ENCODE data around the gene COA1.
"Not testable (repeated sequence)": the region's sequence is repeated elsewhere in the genome, so short reads cannot be mapped to it uniquely, and the experiment has no call there.

The COA1 gene

DNA sequence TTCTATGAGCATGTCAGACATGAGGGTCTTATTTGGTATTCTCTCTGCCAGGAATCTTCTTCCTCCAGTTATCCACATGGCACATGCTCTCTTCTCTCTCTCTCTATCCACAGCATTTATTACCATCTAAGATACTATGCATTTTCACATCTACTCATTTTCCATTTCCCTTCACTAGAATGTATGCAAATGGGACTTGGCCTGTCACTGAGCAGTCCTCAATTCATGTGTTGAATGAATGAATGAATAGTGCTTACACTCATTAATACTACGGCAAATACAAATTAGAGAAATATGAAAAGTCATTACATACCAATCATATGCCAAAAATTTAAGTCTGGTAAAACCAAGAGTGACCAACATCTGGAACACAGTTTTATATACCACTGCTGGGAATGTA, 34.0 kb downstream of the COA1 start:
- DNase-seq (no peak), ATAC-seq (no peak)

GRCh38 chr7:43694399-43694748, 34.9 kb downstream of the COA1 start:
- Mint-ChIP-seq H3K27me3 (no peaks in the 10 kb centered on the region), H3K9me3 (no peaks in the 10 kb centered on the region), H3K4me3 (no peak overlapping the region), H3K36me3 (ENCODE audit: low read depth) (peaks cover 2% of the 10 kb centered on the region), H3K27ac (no peak overlapping the region), H3K4me1 (peaks cover 40% of the 10 kb centered on the region)
- DNase-seq (no peak), ATAC-seq (no peak)

More for the DNA sequence above, 34.0 kb downstream of the COA1 start:
- Mint-ChIP-seq H3K27ac (no peak overlapping the region), H3K27me3 (no peaks in the 10 kb centered on the region), H3K36me3 (ENCODE audit: low read depth) (peaks cover 2% of the 10 kb centered on the region), H3K9me3 (no peaks in the 10 kb centered on the region), H3K4me3 (no peak overlapping the region), H3K4me1 (peaks cover 43% of the 10 kb centered on the region)

GRCh38 chr7:43693687-43694398, 35.5 kb downstream of the COA1 start:
- DNase-seq: no peak
- Mint-ChIP-seq H3K36me3 (ENCODE audit: low read depth) (peaks cover 4% of the 10 kb centered on the region), H3K9me3 (no peaks in the 10 kb centered on the region), H3K4me3 (no peak overlapping the region), H3K4me1 (peaks cover 41% of the 10 kb centered on the region), H3K27me3 (no peaks in the 10 kb centered on the region), H3K27ac (no peak overlapping the region)
- ATAC-seq: no peak

GRCh38 chr7:43692582-43693373, 36.5 kb downstream of the COA1 start:
- Mint-ChIP-seq H3K4me3 (no peak overlapping the region), H3K36me3 (ENCODE audit: low read depth) (peaks cover 13% of the 10 kb centered on the region), H3K4me1 (peaks cover 39% of the 10 kb centered on the region), H3K27ac (no peak overlapping the region), H3K9me3 (peaks cover 7% of the 10 kb centered on the region), H3K27me3 (no peaks in the 10 kb centered on the region)
- DNase-seq (no peak), ATAC-seq (no peak)

GRCh38 chr7:43691611-43692010, 37.7 kb downstream of the COA1 start:
- Mint-ChIP-seq H3K27me3 (no peaks in the 10 kb centered on the region), H3K4me3 (no peak overlapping the region), H3K4me1 (peaks cover 39% of the 10 kb centered on the region), H3K27ac (no peak overlapping the region), H3K36me3 (ENCODE audit: low read depth) (peaks cover 19% of the 10 kb centered on the region), H3K9me3 (peaks cover 13% of the 10 kb centered on the region)
- ATAC-seq (no peak), DNase-seq (no peak)

GRCh38 chr7:43689115-43689514, 40.2 kb downstream of the COA1 start:
- ATAC-seq (no peak), DNase-seq (no peak)
- H3K27me3 Mint-ChIP-seq: no peaks in the 10 kb centered on the region
- H3K4me1 Mint-ChIP-seq: peaks cover 49% of the 10 kb centered on the region
- H3K9me3 Mint-ChIP-seq: peaks cover 13% of the 10 kb centered on the region
- H3K27ac Mint-ChIP-seq: no peak overlapping the region
- H3K4me3 Mint-ChIP-seq: no peak overlapping the region
- H3K36me3 Mint-ChIP-seq (ENCODE audit: low read depth): peaks cover 24% of the 10 kb centered on the region

DNA sequence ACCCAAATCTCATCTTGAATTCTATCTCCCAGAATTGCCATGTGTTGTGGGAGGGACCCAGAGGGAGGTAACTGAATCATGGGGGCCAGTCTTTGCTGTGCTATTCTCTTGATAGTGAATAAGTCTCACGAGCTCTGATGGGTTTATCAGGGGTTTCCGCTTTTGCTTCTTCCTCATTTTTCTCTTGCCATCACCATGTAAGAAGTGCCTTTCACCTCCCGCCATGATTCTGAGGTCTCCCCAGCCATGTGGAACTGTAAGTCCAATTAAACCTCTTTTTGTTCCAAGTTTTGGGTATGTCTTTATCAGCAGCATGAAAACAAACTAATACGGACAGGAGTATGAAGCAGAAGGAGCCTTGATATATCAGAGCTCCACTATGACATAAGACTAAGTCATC, 41.5 kb downstream of the COA1 start:
- H3K27ac Mint-ChIP-seq: not testable (repeated sequence)
- H3K4me1 Mint-ChIP-seq: peaks cover 60% of the 10 kb centered on the region
- H3K36me3 Mint-ChIP-seq (ENCODE audit: low read depth): peaks cover 24% of the 10 kb centered on the region

GRCh38 chr7:43686991-43687390, 42.3 kb downstream of the COA1 start:
- Mint-ChIP-seq H3K4me1 (peaks cover 63% of the 10 kb centered on the region), H3K27ac (no peak overlapping the region)
- no peak for DNase-seq

More for the DNA sequence above, 41.5 kb downstream of the COA1 start:
- ATAC-seq, H3K4me3 Mint-ChIP-seq, DNase-seq, H3K27me3 Mint-ChIP-seq: not testable (repeated sequence)
- peaks cover 13% of the 10 kb centered on the region for H3K9me3 Mint-ChIP-seq

DNA sequence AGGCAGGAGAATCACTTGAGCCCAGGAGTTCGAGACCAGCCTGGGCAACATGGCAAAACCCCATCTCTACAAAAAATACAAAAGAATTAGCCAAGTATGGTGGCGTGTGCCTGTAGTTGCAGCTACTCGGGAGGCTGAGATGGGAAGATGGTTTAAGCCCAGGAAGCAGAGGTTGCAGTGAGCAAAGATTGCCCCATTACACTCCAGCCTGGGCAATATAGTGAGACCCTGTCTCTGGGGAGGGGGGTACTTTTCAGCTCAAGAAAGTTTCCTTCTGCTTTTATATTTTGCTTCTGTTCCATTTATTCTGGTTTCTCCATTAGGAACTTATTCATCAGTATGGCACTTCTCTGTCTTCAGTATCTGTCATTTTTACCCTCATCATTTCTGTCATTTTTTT, 48.6 kb downstream of the COA1 start:
- Mint-ChIP-seq H3K27me3 (no peaks in the 10 kb centered on the region), H3K9me3 (no peaks in the 10 kb centered on the region), H3K4me3 (no peak overlapping the region), H3K36me3 (ENCODE audit: low read depth) (peaks cover 19% of the 10 kb centered on the region), H3K4me1 (peaks cover 84% of the 10 kb centered on the region), H3K27ac (no peak overlapping the region)
- no peak for DNase-seq
- no peak for ATAC-seq

More at GRCh38 chr7:43686991-43687390, 42.3 kb downstream of the COA1 start:
- no peaks in the 10 kb centered on the region for H3K27me3 Mint-ChIP-seq
- peaks cover 25% of the 10 kb centered on the region for H3K36me3 Mint-ChIP-seq (ENCODE audit: low read depth)
- H3K4me3 Mint-ChIP-seq: no peak overlapping the region
- peaks cover 13% of the 10 kb centered on the region for H3K9me3 Mint-ChIP-seq
- ATAC-seq: no peak

GRCh38 chr7:43679210-43680068, 49.9 kb downstream of the COA1 start:
- peak; percentile 36 for ATAC-seq
- H3K27ac Mint-ChIP-seq: peak overlapping the region; percentile 78
- H3K4me1 Mint-ChIP-seq: peaks cover 83% of the 10 kb centered on the region
- DNase-seq: no peak
- peaks cover 23% of the 10 kb centered on the region for H3K36me3 Mint-ChIP-seq (ENCODE audit: low read depth)
- H3K4me3 Mint-ChIP-seq: peak overlapping the region; percentile 29
- H3K27me3 Mint-ChIP-seq: no peaks in the 10 kb centered on the region
- H3K9me3 Mint-ChIP-seq: no peaks in the 10 kb centered on the region

- peaks cover 86% of the 10 kb centered on the region for H3K4me1 Mint-ChIP-seq
- peaks cover 30% of the 10 kb centered on the region for H3K36me3 Mint-ChIP-seq (ENCODE audit: low read depth)
Observed at GRCh38 chr7:43678315-43678714, 51.0 kb downstream of the COA1 start.

DNA sequence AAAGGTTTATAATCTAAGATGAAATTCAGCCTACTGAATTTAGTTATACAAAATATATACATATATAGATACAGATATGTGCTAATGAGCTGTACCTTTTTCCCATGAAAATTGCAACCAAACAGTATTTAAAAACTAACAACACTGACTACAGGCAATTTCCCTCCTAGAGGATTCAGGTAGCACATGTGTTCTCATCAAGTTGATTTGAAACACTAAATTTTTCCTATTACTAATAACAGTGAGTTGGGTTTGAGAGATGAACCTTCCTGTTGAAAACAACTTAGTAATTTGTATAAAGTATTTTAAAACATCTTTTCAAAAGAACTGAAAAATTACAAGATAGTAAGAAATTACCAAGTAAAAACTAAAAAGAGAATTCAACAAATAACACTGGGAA, 51.5 kb downstream of the COA1 start:
- Mint-ChIP-seq H3K27ac (peak overlapping the region; percentile 78), H3K9me3 (peaks cover 3% of the 10 kb centered on the region), H3K4me1 (peaks cover 86% of the 10 kb centered on the region), H3K36me3 (ENCODE audit: low read depth) (peaks cover 33% of the 10 kb centered on the region), H3K27me3 (no peaks in the 10 kb centered on the region), H3K4me3 (peak overlapping the region; percentile 48)
- DNase-seq (no peak), ATAC-seq (peak; percentile 69)

More at GRCh38 chr7:43678315-43678714, 51.0 kb downstream of the COA1 start:
- H3K9me3 Mint-ChIP-seq: no peaks in the 10 kb centered on the region
- no peak for ATAC-seq
- H3K4me3 Mint-ChIP-seq: peak overlapping the region; percentile 48
- no peaks in the 10 kb centered on the region for H3K27me3 Mint-ChIP-seq
- peak overlapping the region; percentile 78 for H3K27ac Mint-ChIP-seq
- DNase-seq: no peak

GRCh38 chr7:43674559-43675436, 54.5 kb downstream of the COA1 start:
- H3K27ac Mint-ChIP-seq: no peak overlapping the region
- H3K27me3 Mint-ChIP-seq: no peaks in the 10 kb centered on the region
- peaks cover 90% of the 10 kb centered on the region for H3K4me1 Mint-ChIP-seq
- DNase-seq: no peak
- peaks cover 50% of the 10 kb centered on the region for H3K36me3 Mint-ChIP-seq (ENCODE audit: low read depth)
- H3K9me3 Mint-ChIP-seq: peaks cover 15% of the 10 kb centered on the region
- no peak for ATAC-seq
- H3K4me3 Mint-ChIP-seq: no peak overlapping the region

All from activated naive CD8-positive, alpha-beta T cell treated with anti-CD3 and anti-CD28 coated beads, Interleukin-2, amount 50 U/mL, for 24 hours (primary cell).